Activated T-helper 1 cell treated with Interleukin-2 at 50 U/mL for 16 hours (primary cell): Measurements from ENCODE around the gene ZSCAN5A.
"Not testable (repeated sequence)": the region's sequence is repeated elsewhere in the genome, so short reads cannot be mapped to it uniquely, and the experiment has no call there.

ENCODE experiments used
- DNase-seq: peaks from one replicate; pipeline ENCODE4 v3.0.0-alpha.2; 2020; ENCODE audit warnings: low read depth

The ZSCAN5A gene

DNA sequence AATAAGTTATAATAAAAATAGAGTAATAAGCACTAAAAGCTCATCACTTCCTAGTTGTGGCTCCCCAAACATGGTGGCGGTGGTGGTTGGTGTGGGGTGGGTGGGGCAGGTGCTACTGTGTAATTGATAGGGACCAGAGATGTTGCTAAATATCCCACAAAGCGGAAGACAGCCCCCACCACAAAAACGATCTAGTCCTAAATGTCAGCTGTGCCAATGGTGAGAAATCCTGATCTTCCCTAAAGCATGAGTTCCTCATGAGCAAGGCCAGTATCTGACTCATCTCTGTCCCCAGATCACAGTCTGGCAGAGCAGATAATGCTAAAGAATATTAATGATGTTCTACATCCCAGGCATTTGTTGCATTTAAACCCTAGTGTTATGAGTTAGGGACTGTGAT is 44.0 kb downstream of the ZSCAN5A start:
- DNase-seq, result no peak

DNA sequence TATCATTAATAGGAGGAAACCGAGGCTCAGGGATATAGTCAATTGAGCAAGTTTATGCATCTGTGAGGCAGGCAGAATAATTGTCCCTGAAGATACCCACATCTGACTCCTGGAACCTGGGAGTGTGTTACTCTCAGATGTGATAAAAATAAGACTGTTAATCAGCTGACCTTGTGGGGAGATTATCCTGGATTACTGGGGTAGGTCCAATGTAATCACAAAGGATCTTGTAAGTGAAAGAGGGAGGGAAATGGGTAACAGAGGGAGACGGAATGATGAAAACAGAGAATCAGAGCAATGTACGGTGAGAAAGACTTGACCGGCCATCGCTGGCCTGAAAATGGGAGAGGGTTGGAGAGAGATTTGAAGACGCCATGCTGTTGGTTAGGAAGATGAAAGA is 45.3 kb downstream of the ZSCAN5A start:
- no peak for DNase-seq

DNA sequence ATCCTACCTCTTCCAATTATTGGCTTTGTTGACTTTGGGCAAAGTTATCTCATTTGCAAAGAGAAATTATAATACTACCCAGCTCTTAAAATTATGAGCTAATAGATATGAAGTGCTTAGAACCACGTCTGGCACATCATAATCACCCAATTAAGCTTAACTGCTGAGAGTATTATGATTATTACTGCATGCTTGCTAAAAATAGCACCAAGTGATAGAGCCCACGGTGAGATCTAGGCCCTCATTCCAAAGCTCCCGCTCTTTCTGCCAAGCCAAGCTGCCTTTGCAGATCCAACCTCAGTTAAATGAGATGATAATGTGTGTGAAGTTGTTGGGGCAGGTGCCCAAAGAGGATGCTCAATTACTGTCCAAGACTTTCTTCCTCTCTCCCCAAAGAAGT is 48.6 kb downstream of the ZSCAN5A start:
- no peak for DNase-seq

DNA sequence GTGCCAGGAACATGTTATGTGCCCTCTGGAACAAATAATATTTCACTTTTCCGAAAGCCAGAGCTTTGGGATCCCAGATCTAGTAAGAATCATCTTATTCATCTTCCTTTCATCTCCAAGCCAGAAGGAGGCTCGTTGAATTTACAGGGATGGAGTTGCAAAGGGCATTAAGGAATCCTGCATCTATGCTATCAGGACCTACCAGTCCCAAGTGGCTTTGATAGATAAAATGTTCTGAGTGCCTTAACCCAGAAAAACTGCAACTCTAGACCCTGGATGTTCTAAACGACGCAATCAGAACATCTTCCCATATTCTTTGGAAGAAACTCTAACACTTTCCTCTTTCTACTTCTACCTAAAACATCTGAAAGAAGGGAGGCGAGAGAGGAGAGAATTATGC is 51.3 kb downstream of the ZSCAN5A start:
- no peak for DNase-seq

DNA sequence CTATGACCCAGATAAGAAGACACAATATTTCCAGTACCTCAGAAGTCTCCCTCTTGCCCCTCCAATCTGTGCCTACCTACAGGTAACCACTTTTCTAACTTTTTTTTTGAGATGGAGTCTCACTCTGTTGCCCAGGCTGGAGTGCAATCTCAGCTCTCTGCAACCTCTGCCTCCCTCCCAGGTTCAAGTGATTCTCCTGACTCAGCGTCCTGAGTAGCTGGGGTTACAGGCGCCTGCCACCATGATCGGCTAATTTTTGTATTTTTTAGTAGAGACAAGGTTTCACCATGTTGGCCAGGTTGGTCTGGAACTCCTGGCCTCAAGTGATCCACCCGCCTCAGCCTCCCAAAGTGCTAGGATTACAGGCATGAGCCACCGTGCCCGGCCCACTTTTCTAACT is 52.7 kb downstream of the ZSCAN5A start:
- DNase-seq, result not testable (repeated sequence)

DNA sequence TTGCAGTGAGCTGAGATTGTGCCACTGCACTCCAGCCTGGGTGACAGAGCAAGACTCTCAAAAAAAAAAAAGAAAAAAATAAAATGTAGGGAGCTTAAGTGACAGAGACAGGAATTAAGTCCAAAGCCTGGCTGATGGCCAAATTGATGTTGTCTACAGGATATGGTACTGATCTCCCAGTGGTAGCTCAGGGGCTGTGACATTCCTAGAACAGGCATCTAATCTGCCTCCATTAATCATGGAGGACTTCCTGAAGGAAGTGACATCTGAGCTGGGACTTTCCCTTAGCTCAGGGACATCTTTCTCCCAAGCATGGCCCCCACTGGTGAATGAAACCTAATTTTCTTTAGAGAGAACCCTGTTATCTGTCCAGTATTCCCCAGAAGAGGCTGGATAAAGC is 53.5 kb downstream of the ZSCAN5A start:
- no peak for DNase-seq

DNA sequence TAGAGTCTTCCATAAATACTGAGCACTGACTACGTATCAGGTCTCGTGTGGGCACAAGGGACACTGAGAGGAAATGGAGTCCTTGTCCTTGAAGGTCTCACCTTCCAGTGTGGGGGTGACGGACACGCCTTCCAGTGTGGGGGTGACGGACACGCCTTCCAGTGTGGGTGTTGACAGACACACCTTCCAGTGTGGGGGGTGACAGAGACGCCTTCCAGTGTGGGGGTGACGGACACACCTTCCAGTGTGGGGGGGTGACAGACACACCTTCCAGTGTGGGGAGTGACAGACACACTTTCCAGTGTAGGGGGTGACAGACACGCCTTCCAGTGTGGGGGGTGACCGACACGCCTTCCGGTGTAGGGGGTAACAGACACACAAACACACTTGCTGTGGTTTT is 56.4 kb downstream of the ZSCAN5A start:
- no peak for DNase-seq

DNA sequence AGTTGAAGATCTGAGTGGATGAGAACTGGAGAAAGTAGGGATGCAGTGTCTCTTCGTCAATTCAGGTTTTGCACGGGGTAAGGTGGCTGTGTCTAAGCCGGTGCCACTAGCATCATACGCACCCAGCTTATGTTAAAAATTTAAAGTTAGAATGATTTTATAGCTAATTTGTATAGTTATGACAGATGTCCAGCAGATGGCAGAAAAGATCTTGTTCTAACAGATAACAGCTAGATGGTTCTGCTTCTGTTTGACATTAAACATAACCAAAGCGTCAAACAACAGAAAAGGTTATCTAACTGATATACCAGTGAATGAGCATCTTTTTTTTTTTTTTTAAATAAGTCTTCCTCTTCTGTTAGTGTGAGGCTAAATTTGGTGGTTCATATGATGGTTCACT is 60.9 kb downstream of the ZSCAN5A start:
- no peak for DNase-seq

DNA sequence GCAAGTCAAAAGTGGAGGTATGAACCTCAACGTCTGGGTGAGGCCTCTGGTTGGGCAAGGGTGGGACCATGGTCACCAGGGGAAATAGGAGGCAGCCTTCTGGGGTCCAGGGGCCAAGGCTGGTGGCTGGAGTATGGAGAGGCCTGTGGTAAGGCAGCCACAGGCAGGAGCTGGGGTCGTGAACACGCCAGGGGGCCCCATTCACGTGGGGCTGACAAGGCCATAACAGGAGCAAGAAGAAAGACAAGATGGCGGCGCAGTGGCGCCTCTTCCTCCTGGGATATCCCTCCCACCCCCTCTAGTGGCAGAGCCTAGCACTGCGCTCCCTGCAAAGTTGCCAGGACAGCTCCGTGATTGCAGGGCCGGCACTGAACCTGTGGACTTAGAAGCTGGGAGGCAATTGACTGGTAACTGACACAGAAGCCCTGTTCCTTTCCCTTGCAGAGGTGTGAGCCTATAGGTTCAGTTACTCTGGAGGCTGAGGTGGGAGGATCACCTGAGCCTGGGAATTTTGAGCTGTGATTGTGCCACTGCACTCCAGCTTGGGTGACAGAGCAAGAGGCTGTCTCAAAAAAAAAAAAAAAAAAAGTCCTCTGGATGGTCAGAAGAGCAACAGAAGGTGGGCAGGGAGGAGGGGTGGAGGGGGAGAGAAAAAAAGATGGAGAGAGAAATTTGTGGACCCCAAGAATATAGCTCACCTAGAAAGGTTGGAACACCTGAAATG is 61.8 kb downstream of the ZSCAN5A start:
- peak; percentile 27 for DNase-seq

DNA sequence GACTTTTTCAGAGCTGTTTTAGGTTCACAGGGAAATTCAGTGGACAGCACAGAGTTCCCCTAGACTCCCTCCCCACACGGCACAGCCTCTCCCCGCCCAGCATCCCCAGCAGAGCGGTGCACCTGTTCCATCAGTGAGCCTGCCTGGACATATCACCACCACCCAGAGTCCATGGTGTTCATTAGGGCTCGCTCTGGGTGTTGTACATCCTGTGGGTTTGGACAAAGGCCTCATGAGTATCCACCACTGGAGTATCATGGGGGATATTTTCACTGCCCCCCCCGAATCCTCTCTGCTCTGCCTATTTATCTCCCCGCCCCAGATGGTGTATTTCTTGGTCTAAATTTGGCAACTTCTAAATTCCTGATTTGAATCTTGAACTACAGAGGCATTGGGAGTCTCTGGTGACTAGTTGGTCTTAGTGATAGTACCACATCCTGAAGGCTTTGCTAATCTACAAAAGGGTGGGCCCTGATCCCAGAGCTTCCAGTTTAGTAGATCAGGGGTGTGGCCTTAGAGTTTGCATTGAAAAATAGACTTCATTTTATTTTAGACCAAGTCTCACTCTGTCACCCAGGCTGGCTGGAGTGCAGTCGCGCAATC is 65.8 kb downstream of the ZSCAN5A start:
- DNase-seq, result not testable (repeated sequence)

DNA sequence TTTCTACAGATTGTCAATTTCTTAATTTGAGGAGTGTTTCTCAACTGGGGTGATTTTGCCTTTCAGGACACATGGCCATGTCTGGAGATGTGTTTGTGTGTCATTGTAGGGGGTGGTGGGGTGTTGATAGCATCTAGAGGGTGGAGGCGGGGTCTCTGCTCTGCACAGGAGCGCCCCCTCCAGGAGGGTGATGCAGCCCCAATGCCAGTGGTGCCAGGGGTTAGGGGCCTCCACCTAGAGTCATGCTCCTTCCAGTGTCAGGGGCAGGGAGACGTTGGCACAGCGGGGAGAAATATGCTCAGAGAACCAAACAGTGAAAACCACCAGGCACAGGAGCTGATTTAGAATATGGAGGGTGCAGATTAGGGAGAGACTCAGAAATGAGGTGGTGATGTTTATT is 68.9 kb downstream of the ZSCAN5A start:
- not testable (repeated sequence) for DNase-seq

DNA sequence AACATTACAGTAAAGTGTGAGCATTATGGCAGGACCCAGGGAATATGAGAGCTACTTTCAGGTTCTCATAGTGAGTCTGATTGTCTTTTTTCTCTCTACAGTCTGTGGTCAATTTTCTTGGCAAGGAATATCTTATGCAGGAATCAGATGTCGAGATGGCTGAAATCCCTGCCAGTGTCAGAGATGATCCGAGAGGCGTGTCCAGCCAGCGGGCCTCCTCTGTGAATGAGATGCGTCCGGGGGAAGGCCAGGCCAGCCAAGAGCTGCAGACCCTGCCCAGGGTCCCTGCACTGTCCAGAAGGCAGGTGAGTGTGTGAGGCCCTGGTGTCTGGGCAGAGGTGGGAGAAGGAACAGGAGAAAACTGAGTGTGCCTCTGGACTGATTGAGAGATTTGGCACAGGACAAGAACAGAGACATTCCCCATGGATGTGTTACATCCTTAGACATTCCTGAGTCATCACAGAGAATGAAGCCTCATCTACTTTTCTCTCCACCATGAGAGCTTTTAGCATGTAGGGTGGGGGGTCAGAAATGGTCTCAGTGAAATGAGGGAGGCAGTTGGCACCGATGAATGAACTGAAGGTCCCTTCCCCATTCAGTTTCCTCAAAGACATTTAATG is 69.4 kb downstream of the ZSCAN5A start:
- DNase-seq, result no peak

DNA sequence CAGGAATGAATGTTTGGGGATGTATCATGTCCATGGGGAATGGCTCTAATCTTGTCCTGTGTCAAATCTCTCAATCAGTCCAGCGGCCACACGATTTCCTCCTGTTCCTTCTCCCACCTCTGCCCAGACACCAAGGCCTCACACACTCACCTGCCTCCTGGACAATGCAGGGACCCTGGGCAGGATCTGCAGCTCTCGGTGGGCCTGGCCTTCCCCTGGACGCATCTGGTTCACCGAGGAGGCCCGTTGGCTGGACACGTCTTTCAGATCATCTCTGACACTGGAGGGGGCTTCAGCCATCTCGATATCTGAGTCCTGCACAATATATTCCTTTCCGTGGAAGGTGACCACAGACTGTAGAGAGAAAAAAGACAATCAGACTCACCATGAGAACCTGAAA is 91.2 kb downstream of the ZSCAN5A start:
- no peak for DNase-seq

DNA sequence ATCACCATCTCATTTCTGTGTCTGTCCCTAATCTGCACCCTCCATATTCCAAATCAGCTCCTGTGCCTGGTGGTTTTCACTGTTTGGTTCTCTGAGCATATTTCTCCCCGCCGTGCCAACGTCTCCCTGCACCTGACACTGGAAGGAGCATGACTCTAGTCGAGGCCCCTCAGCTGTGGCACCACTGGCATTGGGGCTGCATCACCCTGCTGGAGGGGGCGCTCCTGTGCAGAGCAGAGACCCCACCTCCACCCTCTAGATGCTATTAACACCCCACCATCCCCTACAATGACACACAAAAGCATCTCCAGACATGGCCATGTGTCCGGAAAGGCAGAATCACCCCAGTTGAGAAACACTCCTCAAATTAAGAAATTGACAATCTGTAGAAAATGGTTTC is 91.7 kb downstream of the ZSCAN5A start:
- DNase-seq, result no peak

DNA sequence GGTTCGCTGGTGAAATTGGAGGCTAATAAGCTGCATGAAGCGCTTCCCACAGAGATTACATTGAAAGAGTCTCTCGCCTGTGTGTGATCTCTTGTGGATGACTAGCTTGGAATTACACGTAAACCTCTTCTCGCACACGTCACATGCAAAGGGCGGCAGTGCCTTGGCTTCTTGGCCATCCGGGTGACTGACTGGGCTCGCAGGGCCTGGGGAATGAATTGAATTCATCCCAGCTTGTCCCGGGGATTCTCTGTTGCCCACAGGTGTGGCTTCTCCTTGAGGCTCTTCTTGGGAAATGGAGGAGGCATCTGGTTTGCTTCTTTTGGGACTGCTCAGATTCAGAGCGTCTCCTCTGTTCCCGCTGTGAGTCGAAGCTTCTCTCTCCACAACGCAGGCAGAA is 92.8 kb downstream of the ZSCAN5A start:
- DNase-seq, result no peak

DNA sequence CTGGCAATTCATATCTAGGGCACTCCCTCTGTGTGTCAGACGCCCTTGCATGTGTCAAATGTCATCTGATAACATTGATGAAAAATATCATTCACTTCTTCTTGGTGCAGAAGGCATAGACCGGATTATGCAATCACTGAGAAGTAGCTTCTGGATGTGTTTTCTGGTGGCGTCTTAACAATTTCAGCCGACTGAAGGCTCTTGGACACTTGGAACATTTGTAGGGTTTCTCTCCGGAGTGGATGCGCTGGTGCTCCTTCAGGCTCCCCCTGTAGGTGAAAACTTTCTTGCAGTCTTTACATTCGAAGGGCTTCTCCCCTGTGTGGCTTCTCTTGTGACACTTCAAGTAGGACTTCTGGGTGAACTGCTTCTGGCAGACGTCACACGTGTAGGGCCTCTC is 93.2 kb downstream of the ZSCAN5A start:
- DNase-seq, result not testable (repeated sequence)

DNA sequence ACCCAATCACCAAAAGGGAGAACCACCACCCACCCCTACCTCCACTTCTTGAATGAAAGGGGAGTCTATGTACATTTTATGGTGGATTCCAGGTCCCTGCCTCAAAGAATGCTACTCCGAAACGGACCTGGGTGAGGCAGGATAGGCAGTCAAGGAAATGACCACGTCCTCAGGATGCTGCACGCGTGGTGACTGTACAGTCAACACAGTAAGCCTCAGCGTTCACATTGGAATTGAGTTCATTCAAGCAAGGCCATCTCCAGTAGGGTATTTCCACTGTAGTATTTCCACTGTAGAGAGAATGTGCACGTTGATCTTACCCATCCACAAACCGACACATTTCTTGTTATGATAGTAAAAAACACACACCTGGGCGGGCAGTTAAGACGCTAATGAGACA is 95.7 kb downstream of the ZSCAN5A start:
- DNase-seq, result no peak

DNA sequence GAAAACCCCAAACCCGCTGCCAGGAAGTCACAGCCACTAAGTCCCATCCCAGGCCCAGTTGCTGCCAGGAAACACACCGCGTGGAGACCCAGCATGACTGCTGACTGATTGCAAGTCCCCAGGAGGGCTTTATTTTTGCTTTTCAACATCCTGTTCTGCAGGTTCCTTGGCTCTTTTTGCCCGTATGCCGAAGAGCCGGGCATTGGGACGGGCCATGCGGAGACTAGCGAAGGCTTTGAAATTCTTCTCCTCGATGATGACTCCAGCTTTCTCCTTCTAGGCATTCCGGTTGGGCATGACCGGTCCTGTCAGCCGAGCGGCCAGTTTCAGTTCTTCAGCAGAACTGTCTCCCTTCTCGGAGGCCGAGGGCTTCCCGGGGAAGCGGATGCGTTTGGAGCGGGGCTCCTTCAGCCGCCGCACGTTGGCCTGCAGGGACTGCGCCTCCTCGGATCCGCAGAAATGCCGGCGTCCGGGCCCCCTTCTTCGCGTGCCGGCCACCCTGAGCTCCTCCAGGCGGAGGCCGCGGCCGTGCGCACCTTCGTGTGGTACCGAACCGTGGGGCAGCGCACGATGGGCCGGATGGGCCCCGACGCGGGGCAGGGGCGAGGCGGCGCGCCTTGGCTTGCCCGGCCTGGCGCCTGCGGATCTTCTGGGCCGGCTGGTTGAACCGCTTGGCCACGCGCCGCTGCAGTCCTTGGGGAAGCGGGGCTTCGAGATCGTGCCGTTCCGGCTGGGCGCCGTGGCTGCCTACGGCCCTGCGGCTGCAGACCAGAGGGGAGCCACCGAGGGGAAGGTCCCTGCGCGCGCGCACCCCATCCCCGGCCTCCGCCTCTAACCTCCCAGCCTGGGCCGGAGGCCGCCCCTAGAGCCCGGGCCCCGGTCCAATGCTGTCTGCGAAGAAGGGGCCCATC is 97.3 kb downstream of the ZSCAN5A start:
- no peak for DNase-seq

DNA sequence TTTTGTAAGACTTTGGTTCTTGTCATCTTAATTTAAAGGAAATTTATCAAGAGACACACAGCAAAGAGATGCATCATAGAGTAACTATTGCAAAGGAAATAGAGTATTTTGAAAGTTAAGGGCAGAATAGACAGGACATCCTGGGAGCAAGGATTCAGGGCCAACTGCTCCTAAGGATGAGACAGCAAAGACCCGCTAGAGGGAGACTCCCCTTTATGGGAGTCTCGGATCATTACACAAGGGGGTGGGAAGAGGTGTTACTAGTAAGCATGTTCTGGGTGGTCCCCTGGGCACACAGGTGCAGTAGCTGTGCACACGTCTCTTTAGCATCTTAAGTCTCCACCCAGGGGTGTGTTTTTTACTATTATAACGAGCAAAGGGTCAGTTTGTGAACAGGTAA is 102.9 kb downstream of the ZSCAN5A start:
- DNase-seq, result no peak

DNA sequence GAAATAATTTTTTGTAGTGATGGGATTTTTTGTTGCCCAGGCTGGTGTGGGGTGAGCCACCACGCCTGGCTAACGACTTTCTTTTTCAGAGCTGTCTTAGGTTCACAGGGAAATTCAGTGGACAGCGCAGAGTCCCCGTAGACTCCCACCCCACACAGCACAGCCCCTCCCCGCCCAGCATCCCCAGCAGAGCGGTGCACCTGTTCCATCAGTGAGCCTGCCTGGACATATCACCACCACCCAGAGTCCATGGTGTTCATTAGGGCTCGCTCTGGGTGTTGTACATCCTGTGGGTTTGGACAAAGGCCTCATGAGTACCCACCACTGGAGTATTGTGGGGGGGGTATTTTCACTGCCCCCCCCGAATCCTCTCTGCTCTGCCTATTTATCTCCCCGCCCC is 104.6 kb downstream of the ZSCAN5A start:
- not testable (repeated sequence) for DNase-seq

DNA sequence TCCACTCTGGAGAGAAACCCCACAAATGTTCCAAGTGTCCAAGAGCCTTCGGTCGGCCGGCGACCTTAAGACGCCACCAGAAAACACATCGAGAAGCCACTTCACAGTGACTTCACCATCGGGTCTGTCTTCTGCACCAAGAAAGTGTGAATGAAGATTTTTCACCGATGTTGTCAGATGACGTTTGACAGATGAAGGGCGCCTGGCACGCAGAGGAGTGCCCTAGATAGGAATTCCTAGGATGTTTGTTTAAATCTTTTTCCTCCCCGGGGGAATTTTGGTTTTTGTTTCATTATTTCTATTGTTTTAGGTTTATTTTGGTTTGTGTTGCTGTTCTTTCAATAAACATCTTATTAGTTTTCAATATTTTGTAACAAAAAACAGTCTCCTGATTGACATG is 105.5 kb downstream of the ZSCAN5A start:
- DNase-seq, result no peak

DNA sequence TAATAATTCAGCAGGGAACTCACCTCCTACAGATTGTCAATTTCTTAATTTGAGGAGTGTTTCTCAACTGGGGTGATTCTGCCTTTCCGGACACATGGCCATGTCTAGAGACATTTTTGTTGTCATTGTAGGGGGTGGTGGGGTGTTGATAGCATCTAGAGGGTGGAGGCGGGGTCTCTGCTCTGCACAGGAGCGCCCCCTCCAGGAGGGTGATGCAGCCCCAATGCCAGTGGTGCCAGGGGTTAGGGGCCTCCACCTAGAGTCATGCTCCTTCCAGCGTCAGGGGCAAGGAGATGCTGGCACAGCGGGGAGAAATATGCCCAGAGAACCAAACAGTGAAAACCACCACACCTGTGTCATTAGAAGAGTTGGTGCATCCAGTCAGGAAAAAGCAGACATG is 107.1 kb downstream of the ZSCAN5A start:
- not testable (repeated sequence) for DNase-seq

DNA sequence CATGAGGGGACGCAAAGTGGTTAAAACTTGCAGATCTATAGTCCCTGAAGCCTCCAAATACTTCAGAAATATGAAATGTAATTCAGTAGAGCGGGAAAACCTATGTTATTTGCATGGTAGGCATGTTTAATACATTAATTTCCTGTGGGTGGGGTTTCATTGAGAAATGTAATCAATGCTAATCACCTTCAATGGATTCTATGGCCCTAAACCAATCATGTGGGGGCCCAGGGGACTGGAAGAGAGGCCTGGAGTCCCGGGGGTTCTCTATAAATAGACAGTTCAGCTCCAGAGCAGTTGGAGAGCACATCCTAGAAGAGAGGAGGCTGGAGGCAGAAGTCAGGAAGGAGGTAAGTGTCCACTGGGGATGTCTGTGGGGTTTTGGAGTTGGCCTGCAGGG is 112.7 kb downstream of the ZSCAN5A start, which contains the start of gene ZSCAN5C:
Gene ZSCAN5C (plus strand): TSS at position 301 of the 400 bp plus-strand sequence. CDS start 3,641 bp downstream, outside the sequence.
- DNase-seq, result no peak
